GM10847 (cell line): Measurements from ENCODE around the gene ITPK1.

ENCODE experiments used
- POLR2A ChIP-seq: IDR thresholded peaks from 2 replicates; pipeline ENCODE4 v1.6.1; 2011; ENCODE audit not compliant: insufficient read length; ENCODE audit errors: extremely low read depth

The ITPK1 gene

DNA sequence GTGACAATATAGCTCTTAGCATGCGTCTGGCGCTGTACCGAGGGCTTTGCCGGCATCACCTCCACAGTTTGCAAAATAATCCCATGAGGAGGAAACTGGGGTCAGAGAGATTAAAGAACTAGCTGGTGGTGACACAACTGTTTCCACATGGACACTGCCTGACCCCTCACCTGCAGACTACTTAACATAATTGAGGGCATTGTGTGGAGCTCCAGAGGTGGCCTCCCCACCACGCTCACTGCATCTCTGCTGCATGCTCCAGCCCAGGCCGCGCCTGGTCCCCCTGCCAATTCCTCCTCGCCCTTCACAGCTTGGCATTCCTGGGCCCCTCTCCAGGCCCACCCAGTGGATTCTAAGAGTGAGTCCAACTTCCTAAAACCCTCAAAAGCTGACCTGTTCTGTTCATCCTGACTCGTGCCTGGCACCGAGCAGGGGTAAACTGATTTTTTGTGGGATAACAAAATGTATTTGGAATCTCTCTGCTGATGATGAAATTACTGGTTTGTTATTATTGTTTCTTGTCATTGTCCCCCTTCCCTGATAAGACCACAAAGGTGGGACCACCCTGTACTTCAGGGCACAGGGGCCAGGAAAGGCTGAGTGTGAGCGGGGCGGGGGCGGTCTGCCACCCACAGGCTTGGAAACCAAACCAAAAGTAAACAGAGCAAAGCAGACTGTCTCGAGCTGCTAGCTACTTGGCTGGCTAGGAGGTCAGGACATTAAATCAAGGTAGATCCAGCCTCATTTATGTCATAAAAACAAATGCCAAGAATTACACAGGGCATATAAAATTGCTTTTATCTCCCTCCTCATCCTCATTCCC is 152.2 kb downstream of the ITPK1 start:
- TF ChIP-seq POLR2A = no peak

DNA sequence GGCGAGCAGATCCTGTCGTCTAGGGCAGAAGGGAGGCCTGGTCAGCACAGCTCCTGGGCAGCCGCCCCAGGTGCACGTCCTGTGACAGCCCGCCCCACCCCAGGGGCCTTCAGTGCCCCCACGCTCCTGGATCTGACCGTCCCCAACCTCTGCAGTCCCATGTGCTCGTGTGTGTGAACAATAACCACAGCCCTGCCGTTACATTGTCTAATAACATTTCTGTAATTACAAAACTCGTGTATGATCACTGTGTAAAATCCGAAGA is 153.0 kb downstream of the ITPK1 start:
- TF ChIP-seq POLR2A = no peak

DNA sequence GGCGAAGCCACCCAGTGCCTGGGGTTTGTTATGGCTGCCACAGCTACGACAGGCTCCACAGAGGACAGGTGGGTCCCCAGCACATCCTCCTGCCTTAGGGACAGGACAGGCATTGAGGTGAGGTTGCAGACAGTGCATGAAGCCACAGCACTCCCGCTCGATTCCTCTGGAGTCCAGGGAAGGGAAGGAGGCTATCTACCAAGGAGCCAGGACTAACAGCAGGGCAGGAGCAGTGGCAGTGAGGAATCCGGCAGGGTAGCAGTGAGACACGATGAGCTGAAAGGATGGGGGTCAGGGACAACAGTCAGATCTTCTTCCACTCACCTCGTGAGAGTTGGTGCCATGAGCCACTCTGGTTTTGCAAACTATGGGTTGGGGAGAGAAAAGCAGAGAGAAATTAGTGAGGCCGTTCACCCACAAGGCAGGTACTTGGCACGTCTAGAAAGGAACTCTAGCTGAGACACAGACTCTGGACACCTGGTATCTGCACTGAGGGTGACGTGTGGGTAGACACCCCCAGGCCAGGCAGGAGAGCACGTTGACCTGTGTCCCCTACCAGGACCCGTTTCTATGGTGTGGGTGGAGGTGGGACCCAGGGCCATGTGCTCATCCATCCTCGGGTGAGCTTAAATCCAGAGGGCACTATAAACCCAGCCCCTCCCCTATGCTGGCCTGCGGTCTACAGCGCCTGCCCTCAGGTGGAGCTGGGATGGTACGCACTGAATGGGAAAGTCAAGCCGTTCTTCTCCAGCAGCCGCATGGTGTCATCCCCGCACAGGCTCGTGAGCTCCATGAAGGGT is 153.5 kb downstream of the ITPK1 start:
- no peak for TF ChIP-seq POLR2A

DNA sequence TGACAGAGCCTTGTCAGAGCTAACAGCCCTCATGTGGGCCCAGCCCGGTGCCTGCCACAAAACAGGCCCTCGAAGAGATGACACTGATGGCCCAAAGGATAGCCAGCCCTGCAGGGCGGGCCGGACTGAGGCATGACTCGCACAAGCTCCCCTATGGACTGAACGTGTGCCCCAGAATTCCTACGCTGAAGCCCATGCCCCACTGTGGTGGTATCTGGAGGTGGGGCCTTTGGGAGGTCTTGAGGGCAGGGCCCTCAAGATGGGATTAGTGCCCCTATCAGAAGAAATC is 154.2 kb downstream of the ITPK1 start:
- TF ChIP-seq POLR2A = no peak

DNA sequence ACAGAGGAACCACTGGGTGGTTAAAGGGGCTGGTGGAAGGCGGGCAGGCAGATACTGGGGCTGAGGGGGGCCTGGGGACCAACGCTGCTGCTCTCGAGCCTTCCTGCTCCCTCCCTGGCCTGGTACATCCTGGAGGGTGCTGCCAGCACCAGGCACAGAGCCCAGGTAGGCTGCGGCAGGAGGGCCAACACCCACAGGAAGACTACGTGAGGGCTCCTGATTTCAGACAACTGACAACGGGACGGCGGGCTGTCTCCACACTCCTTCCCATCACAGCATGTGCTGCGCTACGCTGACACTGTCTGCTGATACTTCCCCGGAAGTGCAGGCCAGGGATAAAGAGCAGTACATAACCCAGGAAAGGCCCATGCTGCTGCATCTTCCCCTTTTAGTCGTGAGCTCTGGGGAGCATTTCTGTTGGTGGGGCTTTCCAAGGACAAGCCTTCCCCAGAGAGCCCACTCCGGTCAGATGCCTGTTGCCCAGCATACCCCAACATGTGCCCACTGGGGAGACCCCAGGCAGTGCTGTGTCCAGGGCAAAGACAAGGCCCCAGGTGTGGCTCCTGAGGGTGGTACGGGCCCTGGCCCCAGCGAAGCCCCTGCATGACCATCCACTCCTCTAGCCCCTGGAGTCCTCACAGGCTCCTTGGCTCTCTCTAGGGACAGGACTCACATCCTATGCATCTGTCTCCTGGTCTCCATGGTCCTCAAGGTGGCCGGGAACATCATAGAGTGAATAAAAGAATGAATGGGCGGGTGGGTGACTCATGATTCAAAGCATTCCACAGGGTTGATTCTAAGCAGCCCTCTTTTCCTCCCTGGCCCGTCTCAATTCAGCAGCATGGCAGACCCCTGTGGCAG is 154.8 kb downstream of the ITPK1 start:
- no peak for TF ChIP-seq POLR2A

DNA sequence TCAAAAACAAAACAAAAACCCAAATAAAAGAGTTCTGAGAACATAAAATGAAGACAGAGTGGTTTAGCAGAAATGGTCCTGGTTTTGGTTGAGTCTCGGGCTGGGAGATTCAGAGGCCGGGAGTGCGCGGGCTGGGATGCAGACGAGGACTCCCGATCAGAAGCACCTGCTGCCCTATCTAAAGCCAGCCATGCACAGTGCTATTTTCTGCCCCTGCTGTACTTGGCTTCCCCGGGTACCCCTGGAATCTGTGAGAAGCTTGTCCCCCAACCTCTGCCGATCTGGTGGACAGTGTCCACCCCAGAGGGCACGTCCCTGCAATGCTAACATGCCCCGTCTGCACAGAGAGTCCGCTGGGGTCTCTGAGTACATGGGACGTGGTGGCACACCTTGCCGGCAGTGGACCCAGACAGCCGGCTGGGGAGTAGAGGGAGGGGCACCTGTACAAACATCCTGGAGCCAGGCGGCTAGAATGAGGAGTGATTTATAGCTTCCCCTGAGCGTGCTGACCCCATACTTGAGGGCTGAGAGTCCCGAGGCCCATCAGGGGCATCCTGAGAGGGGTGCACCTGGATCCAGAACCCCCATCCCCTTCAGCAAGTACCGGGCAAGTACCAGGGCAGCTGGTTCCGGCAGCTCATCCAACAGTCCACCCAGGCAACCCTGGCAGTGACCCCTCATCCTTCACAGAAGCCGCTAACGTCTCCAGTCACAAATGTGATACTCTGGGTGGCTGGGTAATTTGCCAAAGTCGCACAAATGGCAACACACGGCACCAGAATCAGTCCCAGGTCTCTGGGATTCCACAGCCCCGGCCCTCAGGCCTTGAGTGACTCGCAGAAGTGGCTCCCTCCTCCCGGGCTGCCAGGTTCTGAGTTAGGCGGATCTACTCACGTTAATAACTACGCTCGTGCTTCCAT is 155.7 kb downstream of the ITPK1 start:
- no peak for TF ChIP-seq POLR2A

DNA sequence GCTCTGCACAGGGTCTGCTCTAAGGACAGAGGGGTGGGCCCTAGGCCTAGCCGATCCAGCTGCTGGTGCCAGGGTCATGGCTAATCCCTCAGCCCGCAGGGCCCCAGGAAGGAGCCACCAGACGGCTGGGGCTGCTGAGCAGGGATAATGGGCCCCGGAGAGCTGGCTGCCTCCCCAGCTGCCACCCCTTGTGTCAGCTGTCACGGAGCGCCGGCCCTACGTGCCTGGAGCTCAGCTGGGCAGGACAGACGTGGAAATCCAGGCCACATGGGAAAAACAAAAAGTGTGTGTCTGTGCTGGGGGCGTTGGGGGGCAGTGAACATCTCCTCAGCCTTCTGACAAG is 156.6 kb downstream of the ITPK1 start:
- TF ChIP-seq POLR2A = no peak

DNA sequence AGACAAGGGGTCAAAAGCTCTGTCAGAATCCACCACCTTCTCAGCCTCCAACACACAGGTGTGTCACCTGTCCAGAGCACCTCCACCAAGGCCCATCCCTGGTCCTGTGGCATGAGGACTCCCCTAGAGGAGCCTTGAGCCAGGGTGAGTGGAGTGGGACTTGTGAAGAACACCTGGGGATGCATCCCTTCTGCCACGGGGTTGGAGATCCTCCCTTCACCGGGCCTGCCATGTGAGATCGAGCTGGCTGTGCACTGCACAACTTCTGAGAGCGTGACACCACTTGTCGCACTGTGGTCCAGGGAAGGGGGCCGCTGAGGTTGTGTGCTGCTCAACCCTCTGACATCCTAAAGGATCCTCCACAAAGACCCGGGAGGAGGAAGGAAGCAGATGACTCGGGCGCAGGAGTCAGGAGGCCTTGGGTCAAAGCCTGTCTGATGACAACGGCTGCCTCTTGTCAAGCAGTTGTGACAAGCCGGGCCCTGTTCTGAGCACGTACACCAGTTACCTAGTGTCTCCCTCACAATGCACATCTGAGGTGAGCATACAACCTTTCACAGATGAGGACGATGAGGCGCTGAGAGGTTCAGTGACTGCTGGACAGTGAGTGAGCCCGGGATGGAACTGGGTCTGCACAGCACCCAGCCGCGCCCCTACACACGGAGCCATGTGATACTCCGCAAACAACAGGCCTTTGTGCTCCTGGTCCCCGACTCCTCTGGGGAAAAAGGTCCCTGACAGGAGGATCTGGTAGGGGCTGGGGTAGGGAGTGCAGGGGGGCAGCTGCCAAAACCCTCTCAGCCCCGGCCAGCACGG is 157.1 kb downstream of the ITPK1 start:
- TF ChIP-seq POLR2A = no peak

DNA sequence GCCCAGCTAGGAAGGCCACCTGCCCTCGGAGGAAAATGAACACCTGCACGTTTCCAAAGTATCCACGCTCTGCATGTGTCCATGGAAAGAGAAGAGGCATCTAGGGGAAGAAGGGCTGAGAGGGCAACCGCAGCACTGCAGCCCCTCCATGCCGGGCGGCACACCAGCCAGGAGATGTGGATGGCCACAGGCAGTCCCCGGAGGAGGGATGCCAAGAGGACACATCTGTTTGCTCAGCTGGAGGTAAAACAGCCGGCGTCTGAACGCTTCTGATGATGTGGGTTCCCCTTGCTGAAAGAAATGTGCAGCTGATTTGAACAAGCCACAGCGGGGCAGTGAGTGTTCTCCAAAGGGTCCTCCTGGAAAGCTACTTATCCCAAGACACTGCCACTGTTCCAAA is 158.8 kb downstream of the ITPK1 start:
- no peak for TF ChIP-seq POLR2A

DNA sequence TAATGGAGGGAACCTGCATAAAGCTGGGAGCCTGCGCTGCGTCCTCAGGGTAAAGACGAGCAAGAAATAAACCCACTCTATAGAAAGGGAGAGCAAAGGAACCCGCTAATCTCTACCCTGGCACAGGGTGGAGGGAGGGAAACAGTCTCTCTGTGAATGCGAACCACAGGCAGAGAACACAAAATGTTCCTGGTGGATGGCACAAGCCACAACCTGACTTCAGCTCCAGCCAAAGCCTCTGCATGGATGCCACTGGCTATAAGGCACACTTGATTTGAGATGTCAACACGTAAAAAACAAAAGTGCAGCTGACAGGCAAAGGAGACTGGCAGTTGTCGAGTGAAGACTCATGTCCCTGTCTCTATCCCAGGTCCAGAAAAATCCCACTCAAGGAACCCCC is 160.3 kb downstream of the ITPK1 start:
- no peak for TF ChIP-seq POLR2A

DNA sequence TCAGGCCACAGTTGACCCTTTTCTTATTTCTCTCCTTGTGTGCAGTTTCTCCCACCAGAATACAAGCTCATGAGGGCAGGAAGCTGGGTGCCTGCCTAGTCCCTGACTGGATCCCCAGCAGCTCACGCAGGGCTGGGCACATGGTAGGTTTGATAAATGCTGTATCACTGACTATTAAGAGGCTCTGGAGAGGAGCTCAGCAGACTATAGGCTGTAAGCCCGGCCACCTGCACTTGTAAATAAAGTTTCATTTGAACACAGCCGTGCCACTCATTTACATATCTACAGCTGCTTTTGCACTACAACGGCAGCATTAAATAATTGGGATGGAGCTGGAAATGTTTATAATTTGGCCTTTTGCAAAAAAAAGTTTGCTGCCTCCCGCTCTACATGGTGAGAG is 160.8 kb downstream of the ITPK1 start:
- TF ChIP-seq POLR2A = no peak

DNA sequence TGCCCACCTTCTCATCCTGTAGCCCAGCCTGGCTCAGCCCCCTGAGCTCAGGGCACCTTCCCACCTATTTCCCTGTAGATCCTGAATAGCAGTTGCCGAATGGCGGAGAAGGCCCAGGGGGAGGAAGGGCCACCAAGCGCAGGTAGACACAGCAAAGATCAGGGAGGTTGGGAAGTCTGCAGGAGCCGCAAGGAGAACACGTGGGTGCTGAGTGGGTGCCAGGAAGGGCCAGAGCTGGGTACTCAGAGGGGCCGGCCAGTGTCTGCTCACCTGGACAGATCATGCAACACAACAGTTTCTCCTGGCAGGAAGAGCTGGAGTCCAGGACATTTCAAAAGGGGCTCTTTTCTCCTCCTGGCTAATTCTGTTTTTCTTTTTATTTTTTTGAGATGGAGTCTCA is 162.2 kb downstream of the ITPK1 start:
- TF ChIP-seq POLR2A = no peak

DNA sequence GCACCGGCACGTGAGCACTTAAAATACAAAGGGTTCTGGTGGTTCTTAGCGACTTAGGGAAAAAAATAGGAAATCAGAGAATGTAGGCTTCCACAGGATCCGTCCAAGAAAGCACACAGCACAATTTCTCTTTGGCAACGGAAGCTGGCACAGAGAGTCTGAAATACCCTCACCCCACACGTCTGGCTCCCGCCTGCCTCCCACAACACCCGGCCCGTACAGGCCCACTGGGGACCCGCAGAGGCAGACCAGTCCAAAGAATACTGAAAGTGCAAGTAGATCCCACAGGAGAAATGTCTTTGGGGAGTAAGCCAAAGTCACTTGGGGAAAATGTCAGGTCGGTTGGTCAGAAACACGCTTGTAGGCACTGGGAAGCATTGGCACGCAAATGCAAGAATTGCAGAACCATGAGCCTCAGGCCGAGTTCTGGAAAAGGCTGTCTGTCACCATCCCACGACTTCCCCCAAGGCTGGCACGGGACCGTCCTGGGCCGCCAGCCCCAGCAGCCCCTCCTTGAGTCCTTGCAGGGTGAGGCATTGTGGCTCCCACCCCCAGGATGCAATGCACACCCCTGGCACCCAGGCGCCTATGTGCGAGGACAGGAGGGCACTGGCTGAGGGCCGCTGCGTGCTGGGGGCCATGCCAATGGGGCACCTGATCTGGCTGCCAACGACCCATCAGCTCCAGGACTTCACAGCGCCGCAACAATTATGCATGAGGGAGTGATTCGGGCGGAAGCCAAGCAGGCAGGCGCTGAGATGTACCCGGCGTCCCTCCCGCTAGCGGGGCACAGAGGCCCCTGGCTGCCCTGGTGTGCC is 163.0 kb downstream of the ITPK1 start:
- TF ChIP-seq POLR2A = no peak

DNA sequence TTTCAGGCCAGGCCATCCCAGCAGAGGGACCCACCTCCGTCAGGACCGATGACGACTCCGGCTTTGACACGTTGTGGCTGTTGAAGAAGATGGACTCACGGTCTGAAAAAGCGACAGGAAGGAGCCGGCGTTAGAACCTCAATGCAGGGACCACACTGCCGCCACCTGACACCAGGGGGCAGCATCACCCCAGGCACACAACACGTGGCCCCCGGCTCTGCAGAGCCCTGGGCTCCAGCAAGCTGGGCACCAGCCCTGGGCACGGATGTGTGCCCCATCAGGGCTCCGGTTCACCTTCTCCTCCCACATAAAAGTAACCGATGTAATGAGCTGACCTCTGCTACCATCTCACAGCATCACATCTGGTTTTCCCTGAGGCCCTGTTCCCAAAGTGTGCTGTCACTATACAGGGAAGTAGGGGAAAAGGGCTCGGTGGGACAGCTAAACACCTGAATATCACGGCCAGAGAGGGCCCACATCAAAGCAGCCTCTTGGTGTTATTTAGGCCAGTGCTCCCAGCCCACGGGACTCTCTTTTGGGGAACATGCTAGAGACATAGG is 163.7 kb downstream of the ITPK1 start:
- TF ChIP-seq POLR2A = no peak

DNA sequence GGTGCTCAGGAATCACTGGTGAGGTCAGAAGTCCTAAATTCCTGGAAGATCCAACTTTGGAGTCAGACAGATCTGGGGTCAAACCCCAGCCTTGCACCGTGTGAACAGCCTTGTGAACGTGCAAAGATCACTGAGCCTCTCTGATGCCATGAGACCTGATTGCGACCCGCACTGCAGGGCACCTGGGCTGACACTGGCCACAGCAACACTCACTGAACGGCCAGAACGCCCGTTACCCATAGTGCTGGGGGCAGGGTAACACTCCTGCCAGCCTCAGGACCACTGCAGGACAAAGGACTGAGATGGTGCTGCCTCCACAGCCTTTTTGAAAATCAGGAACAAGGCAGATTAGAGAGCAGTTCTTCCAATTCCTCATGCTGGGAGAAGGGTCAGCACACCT is 164.5 kb downstream of the ITPK1 start:
- TF ChIP-seq POLR2A = no peak
